HG03520 (cell line): ENCODE measurements around the gene NKX2-3.

Experiments
- ATAC-seq: cut with Tn5 transposase; IDR thresholded peaks from one replicate; pipeline ENCODE4 v1.9.1; 2021; ENCODE audit warnings: mild to moderate bottlenecking, moderate library complexity; ENCODE audit not compliant: unreplicated experiment

Gene NKX2-3

GRCh38 chr10:99525897-99526296 lies 6.8 kb upstream of the NKX2-3 start:
- ATAC-seq = no peak

- ATAC-seq = no peak
Measured at GRCh38 chr10:99526861-99527504, 5.8 kb upstream of the NKX2-3 start.

GRCh38 chr10:99527526-99528493 lies 4.9 kb upstream of the NKX2-3 start:
- no peak for ATAC-seq

- ATAC-seq = no peak
Measured at GRCh38 chr10:99528494-99529441, 4.0 kb upstream of the NKX2-3 start.

- no peak for ATAC-seq
Measured at GRCh38 chr10:99529591-99530107, 3.1 kb upstream of the NKX2-3 start.

- ATAC-seq = no peak
Measured at GRCh38 chr10:99530108-99531025, 2.4 kb upstream of the NKX2-3 start.

- ATAC-seq = no peak
Measured at GRCh38 chr10:99531026-99531695, 1.6 kb upstream of the NKX2-3 start.

- no peak for ATAC-seq
Measured at GRCh38 chr10:99531696-99532593, 797 bp upstream of the NKX2-3 start.

GRCh38 chr10:99533496-99534449 lies 1.0 kb downstream of the NKX2-3 start:
- no peak for ATAC-seq

GRCh38 chr10:99534450-99534938 lies 1.8 kb downstream of the NKX2-3 start:
- ATAC-seq = no peak

GRCh38 chr10:99534939-99535763 lies 2.4 kb downstream of the NKX2-3 start:
- no peak for ATAC-seq

- no peak for ATAC-seq
Measured at GRCh38 chr10:99535764-99536337, 3.1 kb downstream of the NKX2-3 start.

GRCh38 chr10:99536338-99537085 lies 3.8 kb downstream of the NKX2-3 start:
- no peak for ATAC-seq

- no peak for ATAC-seq
Measured at GRCh38 chr10:99537086-99537988, 4.6 kb downstream of the NKX2-3 start.
